ENCODE results near the gene THRAP3.

DNA sequence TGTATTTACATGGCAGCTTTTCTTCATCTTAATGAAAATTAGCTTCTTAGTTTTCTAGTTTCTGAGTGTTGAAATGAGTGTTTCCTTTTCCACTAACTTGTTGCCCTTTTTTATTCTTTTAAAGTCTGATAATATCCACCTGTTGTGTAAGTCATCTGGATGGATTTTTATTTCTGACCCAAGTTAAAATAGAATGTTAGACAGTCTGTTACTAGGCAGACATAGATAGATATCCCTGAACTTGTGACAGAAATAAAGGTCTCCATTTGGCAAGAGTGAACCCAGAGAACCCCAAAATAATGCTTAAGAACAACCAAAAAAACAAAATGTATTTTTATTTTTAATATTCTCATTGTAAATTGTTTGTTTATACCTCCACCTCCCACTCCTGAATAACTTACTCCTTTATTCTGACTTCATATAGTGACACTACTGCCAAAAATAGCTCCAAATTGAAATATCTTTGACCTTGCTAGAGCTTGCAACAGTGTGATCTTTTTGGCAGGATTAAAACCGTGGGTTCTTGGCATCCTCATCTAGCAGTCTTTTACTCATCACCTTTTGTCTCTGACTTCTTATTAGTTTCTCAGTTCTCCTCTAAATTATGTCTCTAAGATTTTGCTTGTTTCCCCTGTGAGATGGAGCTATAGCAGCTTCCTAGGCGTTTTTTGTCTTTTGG, 55.0 kb downstream of the THRAP3 start:
- TF ChIP-seq POLR2A (IDR thresholded peaks at IDR 0.05; ENCODE audit: low read length) (no peak), GATA1 (IDR thresholded peaks at IDR 0.05; ENCODE audit: low read depth, low read length) (no peak)
